Measurements from ENCODE around the gene L3MBTL4. TPM values are rescaled to one million over a fixed set of nuclear protein-coding genes. Genes with fewer than 3 reads are reported as not detected.

L3MBTL4 gene
- total RNA-seq, 1 donor, result 0.36 TPM

DNA sequence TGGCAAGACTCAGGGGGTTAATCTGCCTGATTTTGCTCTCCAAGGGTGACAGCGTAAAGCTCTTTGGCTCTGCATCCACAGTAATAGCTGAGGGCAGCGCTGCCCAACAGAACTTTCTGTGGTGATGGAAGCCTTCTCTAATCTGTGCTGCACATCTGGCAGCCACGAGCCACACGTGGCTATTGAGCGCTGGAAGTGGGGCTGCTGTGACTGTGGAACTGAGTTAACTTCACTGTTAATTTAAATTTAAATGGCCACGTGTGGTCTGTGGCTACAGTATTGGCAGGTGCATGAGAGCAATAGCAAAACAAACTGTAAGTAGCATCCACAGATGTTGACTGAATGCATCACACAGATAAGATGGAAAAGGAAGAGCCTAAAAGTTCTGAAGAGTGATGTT, 472.1 kb downstream of the L3MBTL4 start:
- Histone ChIP-seq H3K27ac (ENCODE audit: low read depth, low read length) (no peak overlapping the region), H3K9me3 (ENCODE audit: low read depth, low read length) (no peaks in the 10 kb centered on the region), H3K4me2 (ENCODE audit: insufficient read depth, low read length) (no peak overlapping the region), H3K27me3 (ENCODE audit: insufficient read depth, low read length) (no peaks in the 10 kb centered on the region), H3K4me1 (ENCODE audit: insufficient read depth, low read length) (no peaks in the 10 kb centered on the region), H2AFZ (ENCODE audit: low read length) (no peak overlapping the region), H3K36me3 (ENCODE audit: insufficient read depth, low read length) (no peaks in the 10 kb centered on the region), H3K79me2 (ENCODE audit: insufficient read depth, low read length) (no peaks in the 10 kb centered on the region), H4K20me1 (ENCODE audit: insufficient read depth, low read length) (no peaks in the 10 kb centered on the region), H3K4me3 (ENCODE audit: insufficient read depth, low read length) (no peak overlapping the region)
- TF ChIP-seq, protein P1, sequence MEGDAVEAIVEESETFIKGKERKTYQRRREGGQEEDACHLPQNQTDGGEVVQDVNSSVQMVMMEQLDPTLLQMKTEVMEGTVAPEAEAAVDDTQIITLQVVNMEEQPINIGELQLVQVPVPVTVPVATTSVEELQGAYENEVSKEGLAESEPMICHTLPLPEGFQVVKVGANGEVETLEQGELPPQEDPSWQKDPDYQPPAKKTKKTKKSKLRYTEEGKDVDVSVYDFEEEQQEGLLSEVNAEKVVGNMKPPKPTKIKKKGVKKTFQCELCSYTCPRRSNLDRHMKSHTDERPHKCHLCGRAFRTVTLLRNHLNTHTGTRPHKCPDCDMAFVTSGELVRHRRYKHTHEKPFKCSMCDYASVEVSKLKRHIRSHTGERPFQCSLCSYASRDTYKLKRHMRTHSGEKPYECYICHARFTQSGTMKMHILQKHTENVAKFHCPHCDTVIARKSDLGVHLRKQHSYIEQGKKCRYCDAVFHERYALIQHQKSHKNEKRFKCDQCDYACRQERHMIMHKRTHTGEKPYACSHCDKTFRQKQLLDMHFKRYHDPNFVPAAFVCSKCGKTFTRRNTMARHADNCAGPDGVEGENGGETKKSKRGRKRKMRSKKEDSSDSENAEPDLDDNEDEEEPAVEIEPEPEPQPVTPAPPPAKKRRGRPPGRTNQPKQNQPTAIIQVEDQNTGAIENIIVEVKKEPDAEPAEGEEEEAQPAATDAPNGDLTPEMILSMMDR (IDR thresholded peaks at IDR 0.05; ENCODE audit: extremely low read depth, low read depth, low read length), result no peak
- DNase-seq (ENCODE audit: insufficient read length, low spot score, missing footprints), result no peak

DNA sequence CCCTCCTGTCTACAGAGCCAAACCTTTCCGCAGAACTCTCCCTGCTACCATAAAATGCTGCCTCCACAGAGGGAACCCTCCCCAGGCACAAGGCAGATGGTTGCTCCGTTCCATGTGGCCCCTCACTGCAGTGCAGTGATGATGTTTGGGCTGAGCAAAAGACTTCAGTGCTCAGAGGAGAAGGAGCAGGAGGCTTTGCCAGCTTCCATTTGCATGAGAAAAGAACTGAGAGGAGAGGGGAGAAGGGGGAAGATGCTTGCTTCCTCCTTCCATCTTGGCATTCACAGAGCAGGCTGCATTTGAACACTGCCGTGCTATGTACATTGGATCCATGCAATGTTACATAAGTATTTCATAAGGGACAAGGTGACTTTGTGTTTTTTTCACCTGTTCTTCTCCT, 472.8 kb downstream of the L3MBTL4 start:
- H3K36me3 ChIP-seq (ENCODE audit: insufficient read depth, low read length), result no peaks in the 10 kb centered on the region
- no peaks in the 10 kb centered on the region for H3K4me1 ChIP-seq (ENCODE audit: insufficient read depth, low read length)
- H2AFZ ChIP-seq (ENCODE audit: low read length), result no peak overlapping the region
- no peak overlapping the region for H3K4me3 ChIP-seq (ENCODE audit: insufficient read depth, low read length)
- no peaks in the 10 kb centered on the region for H3K9me3 ChIP-seq (ENCODE audit: low read depth, low read length)
- H3K4me2 ChIP-seq (ENCODE audit: insufficient read depth, low read length), result no peak overlapping the region
- no peaks in the 10 kb centered on the region for H4K20me1 ChIP-seq (ENCODE audit: insufficient read depth, low read length)
- no peaks in the 10 kb centered on the region for H3K27me3 ChIP-seq (ENCODE audit: insufficient read depth, low read length)
- no peak overlapping the region for H3K27ac ChIP-seq (ENCODE audit: low read depth, low read length)
- TF ChIP-seq, protein P1 (IDR thresholded peaks at IDR 0.05; ENCODE audit: extremely low read depth, low read depth, low read length), result no peak
- no peak for DNase-seq (ENCODE audit: insufficient read length, low spot score, missing footprints)
- H3K79me2 ChIP-seq (ENCODE audit: insufficient read depth, low read length), result no peaks in the 10 kb centered on the region

DNA sequence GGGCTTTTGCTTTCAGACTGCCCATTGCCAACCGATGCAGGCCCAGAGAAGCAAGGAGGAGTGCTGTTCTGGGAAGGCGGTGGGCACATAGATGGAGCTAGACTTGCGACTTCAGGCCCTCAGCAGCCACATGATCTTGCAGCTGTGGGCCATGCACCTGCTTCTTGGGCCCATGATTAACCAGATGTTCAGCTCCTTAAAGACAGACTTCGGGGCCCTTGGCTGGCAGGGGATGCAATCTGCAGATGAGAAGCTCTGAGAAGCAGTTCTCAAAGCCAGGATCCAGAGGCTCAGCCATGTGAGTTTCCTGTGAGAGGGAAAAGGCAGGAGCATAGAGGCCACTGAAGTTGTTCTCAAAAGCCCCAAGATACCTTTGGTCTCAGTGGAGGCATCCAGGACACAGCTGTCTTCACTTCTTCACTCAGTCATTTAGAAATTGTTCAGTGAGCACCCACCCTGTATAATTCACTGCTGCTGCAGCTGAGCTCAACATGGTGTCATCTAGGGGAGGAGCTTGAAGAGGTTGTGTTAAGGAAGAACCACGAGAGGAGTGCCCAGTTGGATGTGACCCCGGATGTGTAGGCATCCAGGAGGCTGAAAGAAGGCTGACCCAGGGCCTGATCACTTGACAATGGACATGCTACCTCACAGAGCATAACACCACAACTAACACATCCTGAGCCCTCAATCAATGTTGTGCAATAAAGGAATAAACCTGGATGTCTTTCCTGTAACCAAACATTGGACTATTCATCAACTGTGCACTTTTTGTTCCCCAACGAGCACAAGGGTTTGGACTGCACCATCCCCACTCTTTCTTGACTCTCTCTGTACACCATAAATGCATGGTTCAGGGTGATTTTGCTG, 474.7 kb downstream of the L3MBTL4 start:
- TF ChIP-seq, protein P1 (IDR thresholded peaks at IDR 0.05; ENCODE audit: extremely low read depth, low read depth, low read length), result no peak
- no peak for DNase-seq (ENCODE audit: insufficient read length, low spot score, missing footprints)
- Histone ChIP-seq H3K27me3 (ENCODE audit: insufficient read depth, low read length) (no peaks in the 10 kb centered on the region), H3K9me3 (ENCODE audit: low read depth, low read length) (no peaks in the 10 kb centered on the region), H3K36me3 (ENCODE audit: insufficient read depth, low read length) (no peaks in the 10 kb centered on the region), H3K27ac (ENCODE audit: low read depth, low read length) (no peak overlapping the region), H3K4me1 (ENCODE audit: insufficient read depth, low read length) (no peaks in the 10 kb centered on the region), H3K4me3 (ENCODE audit: insufficient read depth, low read length) (no peak overlapping the region), H4K20me1 (ENCODE audit: insufficient read depth, low read length) (no peaks in the 10 kb centered on the region), H3K4me2 (ENCODE audit: insufficient read depth, low read length) (no peak overlapping the region), H3K79me2 (ENCODE audit: insufficient read depth, low read length) (no peaks in the 10 kb centered on the region), H2AFZ (ENCODE audit: low read length) (no peak overlapping the region)

DNA sequence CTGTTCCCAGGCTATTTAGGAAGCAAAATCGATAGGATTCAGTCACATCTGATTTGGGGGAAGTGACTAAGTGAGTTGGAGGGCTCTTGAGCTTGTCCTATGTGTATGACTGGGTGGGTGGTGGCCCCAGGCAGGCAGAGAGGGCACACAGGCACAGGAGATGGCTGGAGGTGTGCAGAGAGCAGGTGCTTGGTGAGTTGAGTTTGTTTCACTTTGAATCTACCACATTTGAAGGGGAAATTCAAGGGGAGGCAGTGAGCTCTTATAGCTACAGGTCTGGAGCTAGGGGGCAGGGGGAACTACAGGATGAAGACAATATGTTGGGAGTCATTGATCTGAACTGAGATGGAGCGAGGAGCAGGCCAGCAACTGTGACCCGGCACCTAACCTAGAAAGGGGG, 476.9 kb downstream of the L3MBTL4 start:
- TF ChIP-seq, protein P1 (IDR thresholded peaks at IDR 0.05; ENCODE audit: extremely low read depth, low read depth, low read length), result no peak
- DNase-seq (ENCODE audit: insufficient read length, low spot score, missing footprints), result no peak
- Histone ChIP-seq H3K4me2 (ENCODE audit: insufficient read depth, low read length) (no peak overlapping the region), H3K4me3 (ENCODE audit: insufficient read depth, low read length) (no peak overlapping the region), H3K27me3 (ENCODE audit: insufficient read depth, low read length) (no peaks in the 10 kb centered on the region), H4K20me1 (ENCODE audit: insufficient read depth, low read length) (no peaks in the 10 kb centered on the region), H2AFZ (ENCODE audit: low read length) (no peak overlapping the region), H3K4me1 (ENCODE audit: insufficient read depth, low read length) (no peaks in the 10 kb centered on the region), H3K36me3 (ENCODE audit: insufficient read depth, low read length) (no peaks in the 10 kb centered on the region), H3K79me2 (ENCODE audit: insufficient read depth, low read length) (no peaks in the 10 kb centered on the region), H3K27ac (ENCODE audit: low read depth, low read length) (no peak overlapping the region), H3K9me3 (ENCODE audit: low read depth, low read length) (no peaks in the 10 kb centered on the region)

Measured in osteoblast (primary cell).